Measurements from ENCODE around the gene MUC3A.
"Not testable (repeated sequence)": the region's sequence is repeated elsewhere in the genome, so short reads cannot be mapped to it uniquely, and the experiment has no call there.

The MUC3A gene

DNA sequence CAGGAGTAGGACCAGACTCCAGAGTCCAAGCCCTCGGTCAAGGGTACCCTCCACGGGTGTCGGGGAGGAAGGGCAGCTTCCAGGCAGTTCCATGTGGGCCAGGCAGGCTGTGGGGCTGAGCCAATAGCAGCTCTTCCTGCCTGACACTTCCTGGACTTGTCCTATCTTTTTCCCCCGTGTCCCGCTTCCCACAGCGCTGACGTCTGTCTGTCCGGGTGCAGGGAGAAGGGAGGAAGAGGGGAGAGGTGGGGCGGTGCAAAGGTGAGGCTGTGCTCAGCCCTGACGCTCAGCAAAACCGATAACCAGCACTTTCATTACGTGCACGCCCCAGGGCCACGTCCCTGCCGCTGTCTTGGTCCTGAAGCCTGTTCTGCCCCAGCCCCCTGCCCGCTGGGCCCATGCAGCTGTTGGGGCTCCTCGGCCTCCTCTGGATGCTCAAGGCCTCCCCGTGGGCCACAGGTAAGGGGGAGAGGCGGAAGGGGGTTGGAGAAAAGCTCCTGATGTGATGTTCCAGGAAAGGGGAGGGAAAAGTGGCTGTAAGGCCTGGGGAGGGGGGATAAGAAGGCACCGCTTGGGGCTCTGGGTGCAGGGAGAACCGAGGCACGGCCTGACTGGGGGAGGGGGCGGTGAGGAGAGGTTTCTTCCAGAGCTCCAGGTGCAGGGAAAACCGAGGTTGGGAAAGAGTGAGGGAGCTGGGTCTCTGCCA, at the start of gene MUC3A:
Gene MUC3A, plus strand, starts transcription at position 308 of the 706 bp plus-strand sequence. Its CDS starts 91 bp downstream, at position 399.
- no peak for DNase-seq

DNA sequence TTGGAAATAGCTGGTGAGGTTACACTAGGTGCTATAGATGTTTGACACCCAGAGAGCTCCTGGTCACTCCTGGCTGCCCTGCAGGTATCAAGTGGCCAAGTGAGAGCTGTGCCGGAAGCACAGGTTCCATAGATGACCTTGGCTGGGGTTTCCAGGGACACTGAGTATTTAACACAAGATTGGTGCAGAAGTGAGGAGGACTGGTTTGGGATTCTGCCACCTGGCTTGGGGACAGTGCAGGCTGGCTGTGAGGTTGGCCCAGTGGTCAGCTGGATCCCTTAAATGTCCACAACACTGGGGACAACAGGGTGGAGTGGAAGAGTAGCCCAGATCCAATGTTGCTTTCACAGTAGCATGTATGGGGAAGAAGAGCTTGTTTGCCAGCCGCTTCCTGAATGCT, 48.4 kb upstream of the MUC3A start:
- no peak for DNase-seq

- no peak for DNase-seq
These were observed 47.4 kb upstream of the MUC3A start for GRCh38 chr7:100901921-100902332.

GRCh38 chr7:100902638-100903037, 46.7 kb upstream of the MUC3A start:
- DNase-seq: no peak

DNA sequence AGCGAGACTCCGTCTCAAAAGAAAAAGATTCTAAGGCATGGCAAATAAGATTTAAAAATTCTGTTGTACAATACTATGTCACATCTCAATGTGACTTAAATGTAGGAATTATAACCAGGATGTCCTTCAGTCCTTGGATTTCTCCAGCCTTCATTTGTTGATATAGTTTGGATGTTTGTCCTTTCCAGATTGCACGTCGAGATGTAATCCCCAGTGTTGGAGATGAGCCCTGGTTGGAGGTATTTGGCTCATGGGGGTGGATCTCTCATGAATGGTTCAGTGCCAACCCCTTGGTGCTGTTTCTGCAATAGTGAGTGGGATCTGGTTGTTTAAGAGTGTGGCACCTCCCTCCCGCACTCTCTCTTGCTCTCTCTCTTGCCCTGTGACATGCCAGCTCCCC, 40.8 kb upstream of the MUC3A start:
- DNase-seq: no peak

DNA sequence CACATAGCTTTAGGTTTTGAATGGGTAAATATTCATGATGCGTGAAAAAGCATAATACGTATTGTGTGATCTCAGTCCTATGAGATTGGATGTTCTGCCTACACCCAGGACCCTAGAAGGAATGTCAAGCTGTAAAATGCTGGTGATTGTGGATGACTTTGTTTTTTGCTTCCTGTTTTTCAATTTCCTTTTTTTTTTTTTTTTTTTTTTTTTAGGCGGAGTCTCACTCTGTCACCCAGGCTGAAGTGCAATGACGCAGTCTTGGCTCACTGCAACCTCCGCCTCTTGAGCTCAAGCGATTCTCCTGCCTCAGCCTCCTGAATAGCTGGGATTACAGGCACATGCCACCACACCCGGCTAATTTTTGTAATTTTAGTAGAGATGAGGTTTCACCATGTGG, 38.9 kb upstream of the MUC3A start:
- not testable (repeated sequence) for DNase-seq

DNA sequence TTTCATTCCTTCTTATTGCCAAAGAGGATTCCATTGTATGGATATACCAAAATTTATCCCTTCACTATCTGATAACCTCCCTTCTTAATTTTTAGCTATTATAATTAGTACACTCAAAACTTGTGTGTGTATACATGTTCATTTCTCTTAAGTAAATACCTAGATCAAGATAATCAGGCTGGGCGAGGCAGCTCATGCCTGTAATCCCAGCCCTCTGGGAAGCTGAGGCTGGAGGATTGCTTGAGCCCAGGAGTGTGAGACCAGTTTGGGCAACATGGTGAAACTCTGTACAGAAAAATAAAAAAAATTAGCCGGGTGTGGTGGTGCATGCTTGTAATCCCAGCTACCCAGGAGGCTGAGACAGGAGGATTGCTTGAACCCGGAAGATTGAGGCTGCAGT, 37.9 kb upstream of the MUC3A start:
- no peak for DNase-seq

DNA sequence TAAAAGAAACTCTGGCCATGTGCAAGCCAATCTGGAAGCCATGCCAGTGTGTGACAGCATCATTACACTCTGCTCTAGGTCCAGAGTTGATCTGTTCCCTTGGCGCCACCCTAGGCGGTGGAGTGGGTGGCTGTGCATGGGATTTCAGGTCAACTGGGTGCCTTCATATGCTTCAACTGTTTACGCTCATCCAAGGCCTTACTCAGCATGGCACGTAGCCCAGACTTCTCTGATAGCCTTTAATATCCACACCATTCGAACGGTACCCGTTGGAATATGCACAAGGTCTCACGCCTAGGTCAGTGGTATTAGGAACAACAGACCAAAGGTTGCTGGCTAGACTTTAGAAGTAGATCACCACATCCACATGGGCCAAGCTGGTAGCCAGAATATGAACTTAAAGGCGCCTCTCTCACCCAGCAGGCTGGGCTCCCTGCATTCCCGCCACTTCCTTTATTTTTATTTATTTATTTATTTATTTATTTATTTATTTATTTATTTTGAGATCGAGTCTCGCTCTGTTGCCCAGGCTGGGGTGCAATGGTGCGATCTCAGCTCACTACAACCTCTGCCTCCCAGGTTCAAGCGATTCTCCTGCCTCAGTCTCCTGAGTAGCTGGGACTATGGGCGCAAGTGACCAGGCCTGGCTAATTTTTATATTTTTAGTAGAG, 35.0 kb upstream of the MUC3A start:
- no peak for DNase-seq

- DNase-seq: no peak
These were observed 34.4 kb upstream of the MUC3A start for GRCh38 chr7:100914879-100915447.

DNA sequence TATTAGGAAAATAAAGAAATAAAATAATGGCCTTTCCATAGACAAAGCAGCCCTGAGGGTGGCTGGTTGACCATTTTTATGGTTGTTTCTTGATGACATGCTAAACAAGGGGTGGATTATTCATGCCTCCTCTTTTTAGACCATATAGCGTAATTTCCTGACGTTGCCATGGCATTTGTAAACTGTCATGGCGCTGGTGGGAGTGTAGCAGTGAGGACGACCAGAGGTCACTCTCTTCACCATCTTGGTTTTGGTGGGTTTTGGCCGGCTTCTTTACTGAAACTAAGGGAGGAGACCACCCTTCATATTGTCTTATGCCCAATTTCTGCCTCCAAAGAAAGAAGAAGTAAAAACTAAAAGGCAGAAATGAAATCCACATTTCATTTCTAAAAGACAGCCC, 30.0 kb upstream of the MUC3A start:
- not testable (repeated sequence) for DNase-seq

DNA sequence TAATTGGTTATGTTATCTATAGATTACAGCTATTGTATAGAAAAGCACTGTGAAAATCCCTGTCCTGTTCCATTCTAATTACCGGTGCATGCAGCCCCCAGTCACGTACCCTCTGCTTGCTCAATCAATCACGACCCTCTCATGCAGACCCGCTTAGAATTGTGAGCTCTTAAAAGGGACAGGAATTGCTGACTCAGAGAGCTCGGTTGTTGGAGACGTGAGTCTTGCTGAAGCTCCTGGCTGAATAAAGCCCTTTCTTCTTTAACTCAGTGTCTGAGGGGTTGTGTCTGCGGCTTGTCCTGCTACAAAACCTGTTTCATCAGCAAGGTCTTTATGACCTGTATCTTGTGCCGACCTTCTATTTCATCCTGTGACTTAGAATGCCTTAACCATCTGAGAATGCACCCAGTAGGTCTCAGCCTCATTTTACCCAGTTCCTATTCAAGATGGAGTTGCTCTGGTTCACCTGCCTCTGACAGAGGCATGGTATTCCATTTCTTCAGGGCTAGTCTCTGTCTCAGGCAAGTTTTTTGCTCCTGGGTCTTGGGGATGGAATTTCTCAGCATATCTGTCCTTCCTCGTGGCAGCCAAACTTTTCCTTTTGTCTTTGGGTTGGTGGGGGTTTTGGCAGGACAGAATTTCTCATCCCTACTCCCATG, 29.4 kb upstream of the MUC3A start:
- DNase-seq: not testable (repeated sequence)

DNA sequence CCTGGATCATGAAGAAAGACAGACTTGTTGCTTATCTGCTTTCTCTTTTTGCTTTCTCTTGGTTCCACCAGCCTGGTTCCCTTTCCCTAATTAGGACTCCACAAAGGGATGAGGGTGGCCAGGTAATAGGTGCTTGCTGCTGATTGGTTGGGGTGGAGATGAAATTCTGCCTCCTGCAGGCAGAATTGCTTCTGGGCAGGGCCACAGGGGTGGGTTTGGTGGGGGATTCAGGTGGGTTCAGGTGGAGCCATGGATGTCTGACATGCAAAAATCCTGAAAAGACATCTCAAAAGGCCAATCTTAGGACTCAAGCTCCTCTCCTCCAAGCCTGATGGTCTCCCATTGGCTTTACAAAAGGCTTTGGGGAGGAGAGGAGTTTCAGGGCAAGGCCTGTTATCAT, 28.3 kb upstream of the MUC3A start:
- no peak for DNase-seq

DNA sequence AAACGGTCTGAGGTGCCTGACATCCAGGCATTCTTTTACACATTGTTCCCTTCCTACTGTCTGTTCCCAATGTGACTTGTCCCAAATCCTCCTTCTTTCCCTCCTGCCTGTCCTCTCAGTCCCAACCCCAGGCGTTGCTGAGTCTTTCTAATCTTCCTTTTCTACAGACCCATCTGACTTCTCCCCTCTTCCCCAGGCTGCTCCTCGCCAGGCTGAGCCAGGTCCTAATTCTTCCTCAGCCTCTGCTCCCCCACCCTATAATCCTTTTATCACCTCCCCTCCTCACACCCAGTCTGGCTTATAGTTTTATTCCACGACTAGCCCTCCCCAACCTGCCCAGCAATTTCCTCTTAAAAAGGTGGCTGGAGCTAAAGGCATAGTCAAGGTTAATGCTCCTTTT, 25.7 kb upstream of the MUC3A start:
- not testable (repeated sequence) for DNase-seq

DNA sequence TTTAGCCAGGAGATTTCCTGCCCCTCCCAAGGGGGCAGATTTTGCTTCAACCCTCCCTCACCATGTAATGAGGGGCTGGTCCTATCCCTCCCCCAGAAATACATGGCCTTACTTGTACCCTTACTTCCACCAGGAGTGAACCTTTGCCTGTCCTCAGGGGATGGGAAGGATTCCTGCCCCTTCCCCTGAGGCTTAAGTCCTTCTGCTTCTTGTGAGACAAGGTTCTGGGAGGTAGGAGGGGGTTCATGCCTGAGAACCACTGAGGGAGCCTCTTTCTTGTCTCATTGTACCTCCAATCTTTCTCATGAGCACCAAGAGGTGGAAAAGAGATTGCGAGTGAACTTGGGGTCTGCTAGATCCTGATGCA, 19.5 kb upstream of the MUC3A start:
- DNase-seq: no peak

DNA sequence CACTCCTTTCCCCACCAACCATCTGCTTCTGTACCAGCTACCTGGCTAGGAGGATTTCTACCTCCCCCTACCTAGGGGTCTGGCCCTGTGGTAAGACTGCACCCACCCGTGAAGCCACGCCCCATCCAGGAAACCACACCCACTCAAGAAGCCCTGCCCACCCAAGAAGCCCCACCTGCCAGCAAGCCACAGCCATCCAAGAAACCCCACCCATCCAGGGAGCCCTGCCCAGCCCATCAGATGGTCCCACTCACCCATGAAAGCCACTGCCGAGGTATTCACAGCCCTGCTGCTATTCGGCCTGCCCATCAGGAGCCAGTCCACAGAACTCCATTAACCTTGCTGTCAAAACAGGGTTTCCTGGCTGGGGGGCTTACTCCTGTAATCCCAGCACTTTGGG, 15.6 kb upstream of the MUC3A start:
- no peak for DNase-seq

GRCh38 chr7:100935381-100935780, 14.0 kb upstream of the MUC3A start:
- not testable (repeated sequence) for DNase-seq

DNA sequence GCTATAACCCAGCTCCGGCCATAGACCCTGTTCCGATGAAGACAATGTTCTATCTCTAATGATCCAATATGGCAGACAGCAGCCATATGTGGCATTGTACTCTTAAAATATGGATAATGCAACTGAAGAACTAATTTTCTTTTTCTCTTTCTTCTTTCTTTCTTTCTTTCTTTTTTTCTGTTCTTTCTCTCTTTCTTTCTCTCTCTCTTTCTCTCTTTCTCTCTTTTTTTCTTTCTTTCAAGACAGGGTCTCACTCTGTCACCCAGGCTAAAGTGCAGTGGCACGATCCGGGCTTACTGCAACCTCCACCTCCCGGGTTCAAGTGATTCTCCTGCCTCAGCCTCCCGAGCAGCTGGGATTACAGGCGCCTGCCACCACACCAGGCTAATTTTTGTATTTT, 13.2 kb upstream of the MUC3A start:
- DNase-seq: not testable (repeated sequence)

- DNase-seq: no peak
These were observed 7.1 kb upstream of the MUC3A start for GRCh38 chr7:100942045-100942774.

- DNase-seq: no peak
These were observed 5.6 kb upstream of the MUC3A start for GRCh38 chr7:100943693-100944092.

DNA sequence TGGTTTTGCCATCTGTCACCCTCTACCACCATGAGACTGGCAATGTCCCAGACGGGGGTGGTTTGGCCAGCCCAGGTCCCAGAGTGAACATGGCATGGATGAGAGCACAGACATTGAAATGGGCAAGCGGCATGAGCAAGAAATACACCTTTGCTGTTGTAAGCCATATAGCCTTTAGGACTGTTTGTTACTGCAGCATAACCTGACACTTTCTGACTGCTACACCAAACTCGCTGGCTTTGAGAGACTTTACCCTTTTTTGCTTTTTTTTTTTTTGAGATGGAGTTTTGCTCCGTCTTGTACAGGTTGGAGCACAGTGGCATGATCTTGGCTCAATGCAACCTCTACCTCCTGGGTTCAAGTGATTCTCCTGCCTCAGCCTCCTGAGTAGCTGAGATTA, 5.2 kb upstream of the MUC3A start:
- no peak for DNase-seq

DNA sequence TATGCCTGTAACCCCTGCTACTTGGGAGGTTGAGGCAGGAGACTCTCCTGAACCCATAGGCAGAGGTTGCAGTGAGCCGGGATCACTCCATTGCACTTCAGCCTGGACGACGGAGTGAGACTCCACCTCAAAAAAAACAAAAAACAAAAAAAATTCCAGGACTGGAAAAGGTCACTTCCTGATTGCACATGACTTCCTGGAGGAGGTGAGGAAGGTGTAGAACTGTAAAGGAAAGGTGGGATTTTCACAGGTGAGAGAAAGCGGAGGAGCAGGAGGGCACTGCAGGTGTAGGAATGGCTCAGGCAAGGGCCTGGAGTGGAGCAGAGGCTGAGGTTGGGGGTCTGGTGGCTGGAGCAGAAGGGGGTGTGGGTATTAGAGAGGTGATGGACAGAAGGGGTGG, 3.2 kb upstream of the MUC3A start:
- no peak for DNase-seq

DNA sequence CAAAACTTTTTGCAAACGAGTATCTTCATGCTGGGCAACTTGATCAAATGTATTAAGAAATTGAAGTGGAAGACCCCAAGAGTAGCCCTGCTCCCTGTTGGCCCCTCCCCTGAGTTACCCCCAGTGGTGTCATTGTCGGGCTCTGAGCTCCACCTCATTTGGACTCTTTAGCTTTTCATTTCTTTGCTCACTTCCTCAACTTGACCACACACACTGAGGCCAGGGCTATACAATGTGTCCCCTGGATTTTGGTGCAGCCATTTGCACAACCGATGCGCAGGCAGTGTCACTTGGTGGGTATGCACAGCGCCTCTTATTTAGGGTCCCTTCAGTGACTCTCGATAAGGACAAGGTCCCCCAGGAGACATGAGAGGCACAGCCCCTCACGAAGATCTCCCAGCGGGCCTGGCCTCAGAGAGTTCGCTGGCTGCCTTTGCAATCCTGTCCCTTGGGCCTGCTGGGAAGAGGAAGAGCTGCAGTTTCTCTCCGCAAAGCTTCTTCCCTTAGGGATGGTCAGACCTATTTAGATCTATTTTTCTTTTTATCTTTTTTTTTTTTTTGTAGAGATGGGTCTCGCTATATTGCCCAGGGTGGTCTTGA, 2.5 kb upstream of the MUC3A start:
- no peak for DNase-seq

- no peak for DNase-seq
These were observed 1.5 kb upstream of the MUC3A start for GRCh38 chr7:100947792-100948191.
